Measurements from ENCODE around the gene TMEM171.

- TF ChIP-seq CTCF (IDR thresholded peaks at IDR 0.05; ENCODE audit: low read depth, low read length), result no peak
- no peak for TF ChIP-seq POLR2A (IDR thresholded peaks at IDR 0.05; ENCODE audit: extremely low read depth, insufficient read length)
- TF ChIP-seq MYC (IDR thresholded peaks at IDR 0.05; ENCODE audit: low read depth, low read length), result no peak
These were observed 3.9 kb upstream of the TMEM171 start for GRCh38 chr5:73116506-73116905.
